ENCODE measurements around the gene TNNC1.

Gene TNNC1

GRCh38 chr3:52451237-52452083, 2.4 kb downstream of the TNNC1 start:
- TF ChIP-seq, protein P1, sequence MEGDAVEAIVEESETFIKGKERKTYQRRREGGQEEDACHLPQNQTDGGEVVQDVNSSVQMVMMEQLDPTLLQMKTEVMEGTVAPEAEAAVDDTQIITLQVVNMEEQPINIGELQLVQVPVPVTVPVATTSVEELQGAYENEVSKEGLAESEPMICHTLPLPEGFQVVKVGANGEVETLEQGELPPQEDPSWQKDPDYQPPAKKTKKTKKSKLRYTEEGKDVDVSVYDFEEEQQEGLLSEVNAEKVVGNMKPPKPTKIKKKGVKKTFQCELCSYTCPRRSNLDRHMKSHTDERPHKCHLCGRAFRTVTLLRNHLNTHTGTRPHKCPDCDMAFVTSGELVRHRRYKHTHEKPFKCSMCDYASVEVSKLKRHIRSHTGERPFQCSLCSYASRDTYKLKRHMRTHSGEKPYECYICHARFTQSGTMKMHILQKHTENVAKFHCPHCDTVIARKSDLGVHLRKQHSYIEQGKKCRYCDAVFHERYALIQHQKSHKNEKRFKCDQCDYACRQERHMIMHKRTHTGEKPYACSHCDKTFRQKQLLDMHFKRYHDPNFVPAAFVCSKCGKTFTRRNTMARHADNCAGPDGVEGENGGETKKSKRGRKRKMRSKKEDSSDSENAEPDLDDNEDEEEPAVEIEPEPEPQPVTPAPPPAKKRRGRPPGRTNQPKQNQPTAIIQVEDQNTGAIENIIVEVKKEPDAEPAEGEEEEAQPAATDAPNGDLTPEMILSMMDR (IDR thresholded peaks at IDR 0.05; ENCODE audit: insufficient read depth, missing control alignments) = no peak
- DNase-seq (ENCODE audit: insufficient read length, low spot score) (no peak), FAIRE-seq (no peak)

DNA sequence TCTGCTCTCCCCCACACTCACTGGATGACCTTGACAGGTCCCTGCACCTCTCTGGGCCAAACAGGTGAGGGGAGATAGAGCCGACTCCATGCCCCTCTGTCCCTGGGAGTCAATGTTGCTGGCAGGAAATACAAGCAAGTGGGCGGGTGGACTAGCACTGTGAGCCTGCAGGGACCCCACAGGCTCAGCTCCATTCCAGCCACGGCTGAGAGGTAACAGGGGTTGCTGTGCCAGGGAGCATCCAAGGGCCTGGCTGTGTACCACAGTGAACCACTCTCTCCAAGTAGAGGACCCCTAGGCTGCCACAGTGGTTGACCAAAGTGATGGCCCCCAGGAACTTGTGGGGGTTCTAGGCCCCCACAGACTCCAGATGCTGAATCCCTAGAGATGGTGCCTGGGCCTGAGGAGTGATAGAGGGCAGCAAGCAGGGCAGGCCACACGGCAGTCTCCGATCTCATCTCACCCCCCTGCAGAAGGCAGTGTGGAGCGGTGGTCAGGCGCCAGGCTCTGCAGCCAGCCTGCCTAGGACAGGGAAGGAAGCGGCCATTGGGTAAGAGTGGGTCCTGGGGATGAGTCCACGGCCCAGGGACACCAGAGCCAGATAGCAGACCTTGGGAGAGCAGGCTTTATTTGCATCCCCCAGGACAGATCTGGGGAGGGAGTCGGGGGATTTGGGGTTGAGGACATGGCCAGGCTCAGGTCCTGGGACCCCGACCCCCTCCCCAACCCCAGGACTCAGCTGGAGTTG, 3.2 kb downstream of the TNNC1 start:
- DNase-seq (ENCODE audit: insufficient read length, low spot score) = no peak
- TF ChIP-seq, protein P1 (IDR thresholded peaks at IDR 0.05; ENCODE audit: insufficient read depth, missing control alignments) = no peak
- no peak for FAIRE-seq

GRCh38 chr3:52447512-52448355, 6.1 kb downstream of the TNNC1 start:
- DNase-seq (ENCODE audit: insufficient read length, low spot score) (no peak), FAIRE-seq (no peak)
- TF ChIP-seq, protein P1 (IDR thresholded peaks at IDR 0.05; ENCODE audit: insufficient read depth, missing control alignments) = no peak

- TF ChIP-seq, protein P1 (IDR thresholded peaks at IDR 0.05; ENCODE audit: insufficient read depth, missing control alignments) = peak; percentile 97
- no peak for FAIRE-seq
- peak; percentile 68 for DNase-seq (ENCODE audit: insufficient read length, low spot score)
Measured at GRCh38 chr3:52446631-52447511, 7.0 kb downstream of the TNNC1 start.

GRCh38 chr3:52446042-52446441, 7.8 kb downstream of the TNNC1 start:
- TF ChIP-seq, protein P1 (IDR thresholded peaks at IDR 0.05; ENCODE audit: insufficient read depth, missing control alignments) = no peak
- no peak for DNase-seq (ENCODE audit: insufficient read length, low spot score)
- FAIRE-seq = no peak

Measured in D721Med (cell line).